ENCODE data around the gene SP5. TPM values are rescaled to one million over a fixed set of nuclear protein-coding genes. Genes with fewer than 3 reads are reported as not detected.

SP5 gene
- total and polyA plus RNA-seq, 9 of the 15 experiments (the other 6 are each of a cell fraction or from before 2014, with no cell fraction given) = 0.03 to 1.7 (median 0.16) TPM; not detected in 1

DNA sequence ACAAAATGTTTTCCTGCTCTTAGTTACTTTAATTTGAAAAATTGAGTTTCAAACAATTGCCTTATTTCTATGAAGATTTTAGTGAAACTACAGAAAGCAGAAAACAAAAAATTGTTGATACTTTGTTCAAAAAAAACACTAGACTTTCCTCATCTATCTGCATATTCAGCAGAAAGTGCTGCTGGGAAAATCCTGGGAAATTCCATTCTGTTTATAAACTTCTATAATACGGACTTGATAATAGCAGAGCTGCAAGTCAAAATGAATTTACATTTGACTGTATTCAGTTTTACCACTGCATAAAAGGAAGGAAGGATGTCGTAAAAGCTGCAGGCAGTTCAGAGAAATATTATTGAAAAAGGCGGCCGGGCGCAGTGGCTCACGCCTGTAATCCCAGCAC, 30.2 kb downstream of the SP5 start:
- Histone ChIP-seq H3K36me3 (ENCODE audit: control insufficient read depth, insufficient read depth, low read length) (no peaks in the 10 kb centered on the region), H3K27ac (ENCODE audit: extremely low read depth, low read depth, low read length) (peak overlapping the region; percentile 89; the same call in 1 of the 3 replicates), H3K4me3 (no peak overlapping the region), H2AFZ (ENCODE audit: low read depth, low read length) (no peak overlapping the region), H3K9me3 (replicated peaks; ENCODE audit: control insufficient read depth, insufficient read depth, low read depth, low read length) (no peaks in the 10 kb centered on the region), H3K4me2 (ENCODE audit: insufficient read depth, low read length) (no peak overlapping the region), H3K9me1 (ENCODE audit: control insufficient read depth, insufficient read depth, low read length) (no peaks in the 10 kb centered on the region), H3K4me1 (replicated peaks in 1 of 2; ENCODE audit: control insufficient read depth in 2 of 2, insufficient read depth in 2 of 2, low read length in 2 of 2) (peaks cover 33 to 60% of the 10 kb centered on the region in 2 experiments; a peak in 4 of 5 replicates), H3K9ac (ENCODE audit: insufficient read depth in 1 of 2, low read depth in 2 of 2, low read length in 2 of 2) (no peak overlapping the region), H3K79me2 (ENCODE audit: control insufficient read depth, insufficient read depth, low read length) (0 out of 3 replicates have a peak, but pooled peaks cover 2% of the 10 kb centered on the region), H3K27me3 (ENCODE audit: control insufficient read depth in 2 of 2, insufficient read depth in 2 of 2, low read length in 2 of 2) (no peaks in the 10 kb centered on the region), H4K20me1 (replicated peaks; ENCODE audit: control insufficient read depth, insufficient read depth, low read length) (no peaks in the 10 kb centered on the region)
- TF ChIP-seq C11orf30 (IDR thresholded peaks at IDR 0.05; ENCODE audit: low read depth) = peak; percentile 53
- no peak for TF ChIP-seq EWSR1 (IDR thresholded peaks at IDR 0.05; ENCODE audit: borderline replicate concordance, low read depth, partially characterized antibody)
- TF ChIP-seq, protein P1, sequence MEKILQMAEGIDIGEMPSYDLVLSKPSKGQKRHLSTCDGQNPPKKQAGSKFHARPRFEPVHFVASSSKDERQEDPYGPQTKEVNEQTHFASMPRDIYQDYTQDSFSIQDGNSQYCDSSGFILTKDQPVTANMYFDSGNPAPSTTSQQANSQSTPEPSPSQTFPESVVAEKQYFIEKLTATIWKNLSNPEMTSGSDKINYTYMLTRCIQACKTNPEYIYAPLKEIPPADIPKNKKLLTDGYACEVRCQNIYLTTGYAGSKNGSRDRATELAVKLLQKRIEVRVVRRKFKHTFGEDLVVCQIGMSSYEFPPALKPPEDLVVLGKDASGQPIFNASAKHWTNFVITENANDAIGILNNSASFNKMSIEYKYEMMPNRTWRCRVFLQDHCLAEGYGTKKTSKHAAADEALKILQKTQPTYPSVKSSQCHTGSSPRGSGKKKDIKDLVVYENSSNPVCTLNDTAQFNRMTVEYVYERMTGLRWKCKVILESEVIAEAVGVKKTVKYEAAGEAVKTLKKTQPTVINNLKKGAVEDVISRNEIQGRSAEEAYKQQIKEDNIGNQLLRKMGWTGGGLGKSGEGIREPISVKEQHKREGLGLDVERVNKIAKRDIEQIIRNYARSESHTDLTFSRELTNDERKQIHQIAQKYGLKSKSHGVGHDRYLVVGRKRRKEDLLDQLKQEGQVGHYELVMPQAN (IDR thresholded peaks at IDR 0.05; ENCODE audit: borderline replicate concordance) = no peak
- TF ChIP-seq, protein P2, sequence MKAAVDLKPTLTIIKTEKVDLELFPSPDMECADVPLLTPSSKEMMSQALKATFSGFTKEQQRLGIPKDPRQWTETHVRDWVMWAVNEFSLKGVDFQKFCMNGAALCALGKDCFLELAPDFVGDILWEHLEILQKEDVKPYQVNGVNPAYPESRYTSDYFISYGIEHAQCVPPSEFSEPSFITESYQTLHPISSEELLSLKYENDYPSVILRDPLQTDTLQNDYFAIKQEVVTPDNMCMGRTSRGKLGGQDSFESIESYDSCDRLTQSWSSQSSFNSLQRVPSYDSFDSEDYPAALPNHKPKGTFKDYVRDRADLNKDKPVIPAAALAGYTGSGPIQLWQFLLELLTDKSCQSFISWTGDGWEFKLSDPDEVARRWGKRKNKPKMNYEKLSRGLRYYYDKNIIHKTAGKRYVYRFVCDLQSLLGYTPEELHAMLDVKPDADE (conservative IDR thresholded peaks at IDR 0.05; ENCODE audit: control insufficient read depth, low read depth, low read length) = no peak
- TF ChIP-seq MAFF (IDR thresholded peaks at IDR 0.05; ENCODE audit: low read length) = 0 out of 2 replicates have a peak, but pooled peaks have one; percentile 2
- peak; percentile 72 for TF ChIP-seq ZNF316 (IDR thresholded peaks at IDR 0.05)
- no peak for TF ChIP-seq HNRNPH1 (optimal IDR thresholded peaks at IDR 0.05; ENCODE audit: low read depth, low read length)
- no peak for TF ChIP-seq RHOXF2B (CRISPR knock-in tag; conservative IDR thresholded peaks at IDR 0.05)
- TF ChIP-seq, protein P3, sequence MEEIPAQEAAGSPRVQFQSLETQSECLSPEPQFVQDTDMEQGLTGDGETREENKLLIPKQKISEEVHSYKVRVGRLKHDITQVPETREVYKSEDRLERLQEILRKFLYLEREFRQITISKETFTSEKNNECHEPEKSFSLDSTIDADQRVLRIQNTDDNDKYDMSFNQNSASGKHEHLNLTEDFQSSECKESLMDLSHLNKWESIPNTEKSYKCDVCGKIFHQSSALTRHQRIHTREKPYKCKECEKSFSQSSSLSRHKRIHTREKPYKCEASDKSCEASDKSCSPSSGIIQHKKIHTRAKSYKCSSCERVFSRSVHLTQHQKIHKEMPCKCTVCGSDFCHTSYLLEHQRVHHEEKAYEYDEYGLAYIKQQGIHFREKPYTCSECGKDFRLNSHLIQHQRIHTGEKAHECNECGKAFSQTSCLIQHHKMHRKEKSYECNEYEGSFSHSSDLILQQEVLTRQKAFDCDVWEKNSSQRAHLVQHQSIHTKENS (CRISPR knock-in tag; IDR thresholded peaks at IDR 0.05) = no peak
- DNase-seq (ENCODE audit: extremely low read depth in 1 of 4, low spot score in 3 of 4) (no peak), FAIRE-seq (no peak), ATAC-seq (no peak)
- CTCF ChIA-PET (ENCODE audit: low intra/inter-chr PET ratio) = no interaction called here
- POLR2A ChIA-PET = interaction anchor here (0.5 to 1.9 kb wide), 3 partner anchors 16 to 25 kb away, joined by 3 to 7 read pairs (median 3); partner anchors contain the start of gene ERICH2
- 80% methylated on average over 6 of the region's 6 CpGs for WGBS (ENCODE audit: insufficient coverage, low coverage, missing lambda C conversion rate)
- BruUV-seq (replicated peaks) = no TSS peak
- intact Hi-C loops (cut with micrococcal nuclease) (loop anchor here (2.0 kb wide), 1 partner anchor 25 kb away; the partner anchor contains the start of gene ERICH2), in situ Hi-C loops (cut with MboI) (no loop called here)
